HEK293T (cell line): ENCODE data around the gene MYO1A.

Experiments used
- CTBP1 ChIP-seq: fragments of 450-650 bp; IDR thresholded peaks from 2 replicates; pipeline ENCODE4 v1.6.1; 2016; ENCODE audit warnings: borderline replicate concordance
- ELF4 ChIP-seq: fragments of 450-650 bp; IDR thresholded peaks from 2 replicates; pipeline ENCODE4 v1.6.1; 2017; ENCODE audit warnings: antibody characterized with exemption
- FOXM1 ChIP-seq: fragments of 450-650 bp; IDR thresholded peaks from 2 replicates; pipeline ENCODE4 v1.6.1; 2017; ENCODE audit warnings: mild to moderate bottlenecking, borderline replicate concordance
- HDGF ChIP-seq: fragments of 450-650 bp; IDR thresholded peaks from 2 replicates; pipeline ENCODE4 v1.6.1; 2017; ENCODE audit warnings: antibody characterized with exemption, borderline replicate concordance
- LEF1 ChIP-seq: fragments of 450-650 bp; IDR thresholded peaks from 2 replicates; pipeline ENCODE4 v1.6.1; 2017; ENCODE audit warnings: mild to moderate bottlenecking, borderline replicate concordance
- PKNOX1 ChIP-seq: fragments of 450-650 bp; IDR thresholded peaks from 2 replicates; pipeline ENCODE4 v1.6.1; 2016
- SP1 ChIP-seq: fragments of 450-650 bp; IDR thresholded peaks from 2 replicates; pipeline ENCODE4 v1.6.1; 2017
- TARDBP ChIP-seq: fragments of 450-650 bp; IDR thresholded peaks from 2 replicates; pipeline ENCODE4 v1.6.1; 2016

GRCh38 chr12:57091638-57092528 lies 42.0 kb upstream of the MYO1A start:
- no peak for TF ChIP-seq HDGF
- TF ChIP-seq FOXM1 = no peak
- no peak for TF ChIP-seq CTBP1
- no peak for TF ChIP-seq SP1
- TF ChIP-seq PKNOX1 = no peak
- no peak for TF ChIP-seq LEF1
- TF ChIP-seq TARDBP = no peak
- TF ChIP-seq ELF4 = no peak
